ENCODE results near the gene PLCG2. TPM values are rescaled to one million over a fixed set of nuclear protein-coding genes. Genes with fewer than 3 reads are reported as not detected.
"Not testable (repeated sequence)": the region's sequence is repeated elsewhere in the genome, so short reads cannot be mapped to it uniquely, and the experiment has no call there.

PLCG2 gene
- polyA plus RNA-seq, 1 donor, result 64.1 TPM

- no peak for DNase-seq
Measured at GRCh38 chr16:81938326-81939163, 159.5 kb downstream of the PLCG2 start.

GRCh38 chr16:81939164-81940056, 160.3 kb downstream of the PLCG2 start:
- DNase-seq, result no peak

- peak; percentile 36 for DNase-seq
Measured at GRCh38 chr16:81940781-81941560, 161.9 kb downstream of the PLCG2 start.

- no peak for DNase-seq
Measured at GRCh38 chr16:81942007-81942601, 163.0 kb downstream of the PLCG2 start.

- DNase-seq, result no peak
Measured at GRCh38 chr16:81945665-81946064, 166.6 kb downstream of the PLCG2 start.

- no peak for DNase-seq
Measured at GRCh38 chr16:81946206-81946605, 167.1 kb downstream of the PLCG2 start.

GRCh38 chr16:81951564-81951963, 172.5 kb downstream of the PLCG2 start:
- no peak for DNase-seq

- DNase-seq, result no peak
Measured at GRCh38 chr16:81956213-81956948, 177.3 kb downstream of the PLCG2 start.

- DNase-seq, result no peak
Measured at GRCh38 chr16:81964808-81965207, 185.7 kb downstream of the PLCG2 start.

GRCh38 chr16:81967358-81967757, 188.3 kb downstream of the PLCG2 start:
- no peak for DNase-seq

GRCh38 chr16:81971853-81972252, 192.8 kb downstream of the PLCG2 start:
- DNase-seq, result no peak

- DNase-seq, result no peak
Measured at GRCh38 chr16:81973737-81974136, 194.6 kb downstream of the PLCG2 start.

GRCh38 chr16:81975637-81976036, 196.5 kb downstream of the PLCG2 start:
- no peak for DNase-seq

- not testable (repeated sequence) for DNase-seq
Measured at GRCh38 chr16:81977335-81977942, 198.3 kb downstream of the PLCG2 start.

GRCh38 chr16:81987121-81987520, 208.0 kb downstream of the PLCG2 start:
- no peak for DNase-seq

- DNase-seq, result no peak
Measured at GRCh38 chr16:81987706-81988105, 208.6 kb downstream of the PLCG2 start.

GRCh38 chr16:81992859-81993258, 213.8 kb downstream of the PLCG2 start:
- no peak for DNase-seq

GRCh38 chr16:81994485-81994884, 215.4 kb downstream of the PLCG2 start:
- DNase-seq, result no peak

- DNase-seq, result no peak
Measured at GRCh38 chr16:81995651-81996050, 216.6 kb downstream of the PLCG2 start.

- DNase-seq, result no peak
Measured at GRCh38 chr16:81996664-81997509, 217.8 kb downstream of the PLCG2 start.

Measured in left kidney (tissue), 2 donors.